ENCODE results near the gene LHX8.

GRCh38 chr1:75125161-75125726 lies 8.9 kb upstream of the LHX8 start:
- no peak for TF ChIP-seq POLR2A (IDR thresholded peaks at IDR 0.05)
- no peak for TF ChIP-seq CTCF (IDR thresholded peaks at IDR 0.05)

All from lower leg skin (tissue), 3 donors.